GM12878 (cell line): Measurements from ENCODE around the gene WDHD1. TPM values are rescaled to one million over a fixed set of nuclear protein-coding genes. Genes with fewer than 3 reads are reported as not detected.

Source experiments
- ATAC-seq: fragments of 200-7000 bp; cut with Tn5 transposase; 3 replicates; pipeline ENCODE4 v1.9.1; 2020; ENCODE audit warnings: mild to moderate bottlenecking, moderate library complexity
- BruUV-seq: library from RNA; stranded (reverse); fragments of 400-500 nt; replicated peaks from 2 replicates; lab custom pipeline; 2021; lab: Mats Ljungman, UMichigan
- CTCF ChIA-PET: fragments of 300-600 bp; sonication (Branson Sonifier 250); formaldehyde crosslinking; extraction: SDS; loops from one replicate; lab custom pipeline; 2021; ENCODE audit warnings: inconsistent platforms; lab: Yijun Ruan, JAX
- POLR2A ChIA-PET: fragments of 350-600 bp; formaldehyde crosslinking; extraction: SDS; loops from one replicate; lab custom pipeline; 2021; ENCODE audit warnings: inconsistent platforms; lab: Charles Lee
- RAD21 ChIA-PET: fragments of 300-600 bp; sonication (Branson Sonifier 250); formaldehyde crosslinking; loops from one replicate; lab custom pipeline; 2023; ENCODE audit warnings: antibody characterized with exemption; ENCODE audit not compliant: unreplicated experiment; lab: Charles Lee
- SMC1A ChIA-PET: fragments of 300-600 bp; sonication (Branson Sonifier 250); formaldehyde crosslinking; loops from one replicate; lab custom pipeline; 2023; ENCODE audit not compliant: unreplicated experiment, uncharacterized antibody; lab: Charles Lee
- DNase-seq: peaks from one replicate; pipeline ENCODE4 v3.0.0-alpha.2; 2011; ENCODE audit warnings: low read depth, low spot score
- FAIRE-seq: peaks from 3 replicates; lab custom pipeline; 2011; peaks lifted over from hg19 to GRCh38; lab: Jason Lieb, UNC
- H2AFZ ChIP-seq: 2 replicates; pipeline ENCODE4 v1.6.0; 2011; ENCODE audit warnings: low read depth, low read length, control low read depth; ENCODE audit not compliant: control insufficient read depth
- H3K27ac ChIP-seq: 2 replicates; pipeline ENCODE4 v1.5.1; 2011; ENCODE audit warnings: control low read depth; ENCODE audit not compliant: control insufficient read depth, insufficient read depth
- H3K27me3 ChIP-seq, 2 experiments: replicated peaks in 1 of 2; 2 replicates each; pipeline versions ENCODE4 v1.6.0 to v1.6.1; 2011; ENCODE audit warnings: low read length in 1 of 2; ENCODE audit not compliant: control insufficient read depth in 2 of 2, insufficient read depth in 2 of 2
- H3K36me3 ChIP-seq, 2 experiments: 2 replicates each; pipeline ENCODE4 v1.5.1; 2011; ENCODE audit warnings: low read length in 1 of 2; ENCODE audit not compliant: control insufficient read depth in 2 of 2, insufficient read depth in 2 of 2
- H3K4me1 ChIP-seq: 2 replicates; pipeline ENCODE4 v1.6.1; 2011; ENCODE audit warnings: mild to moderate bottlenecking, low read length, moderate library complexity, mixed read lengths; ENCODE audit not compliant: control insufficient read depth, insufficient read depth
- H3K4me2 ChIP-seq: 2 replicates; pipeline ENCODE4 v1.6.0; 2011; ENCODE audit warnings: control low read depth; ENCODE audit not compliant: control insufficient read depth, insufficient read depth
- H3K4me3 ChIP-seq: fragments of 200-600 bp; sonication (generic); 2 replicates; pipeline ENCODE4 v1.5.1; 2016
- H3K79me2 ChIP-seq: 2 replicates; pipeline ENCODE4 v1.6.0; 2011; ENCODE audit warnings: low read length; ENCODE audit not compliant: control insufficient read depth, insufficient read depth
- H3K9ac ChIP-seq: 2 replicates; pipeline ENCODE4 v1.8.0; 2011; ENCODE audit warnings: low read length, control low read depth, mixed read lengths; ENCODE audit not compliant: control insufficient read depth, insufficient read depth
- H3K9me3 ChIP-seq: replicated peaks from 3 replicates; pipeline ENCODE4 v1.5.1; 2011; ENCODE audit warnings: mild to moderate bottlenecking, low read length; ENCODE audit not compliant: control insufficient read depth, insufficient read depth
- H4K20me1 ChIP-seq: 2 replicates; pipeline ENCODE4 v1.6.0; 2011; ENCODE audit not compliant: control insufficient read depth, insufficient read depth
- CTCF ChIP-seq, 3 experiments: IDR thresholded peaks in 2 of 3; conservative IDR thresholded peaks in 1 of 3; 2 replicates each; pipeline ENCODE4 v1.5.1; 2011; ENCODE audit warnings: low read depth in 3 of 3, low read length in 3 of 3, mild to moderate bottlenecking in 3 of 3, control low read depth in 2 of 3, moderate library complexity in 2 of 3, inconsistent platforms in 1 of 3, mixed read lengths in 1 of 3; ENCODE audit not compliant: control insufficient read depth in 2 of 3, insufficient read depth in 1 of 3; ENCODE audit errors: extremely low read depth in 1 of 3
- FOS ChIP-seq: IDR thresholded peaks from 3 replicates; pipeline ENCODE4 v1.6.1; 2011; ENCODE audit warnings: borderline replicate concordance; ENCODE audit not compliant: insufficient read length; ENCODE audit errors: extremely low read depth
- GATAD2B ChIP-seq: fragments of 450-650 bp; conservative IDR thresholded peaks from 2 replicates; pipeline ENCODE4 v1.6.1; 2017; ENCODE audit warnings: low read depth, mild to moderate bottlenecking, moderate library complexity
- HSF1 ChIP-seq: fragments of 150-350 bp; IDR thresholded peaks from 2 replicates; pipeline ENCODE4 v1.6.1; 2014; ENCODE audit warnings: mild to moderate bottlenecking, low read depth, low read length
- IRF4 ChIP-seq: IDR thresholded peaks from 2 replicates; pipeline ENCODE4 v1.6.1; 2011; ENCODE audit warnings: low read depth, low read length
- KAT2A ChIP-seq: conservative IDR thresholded peaks from 2 replicates; pipeline ENCODE4 v1.6.1; 2011; ENCODE audit warnings: low read depth, low read length; ENCODE audit not compliant: control insufficient read depth
- PML ChIP-seq: IDR thresholded peaks from 2 replicates; pipeline ENCODE4 v1.6.1; 2012; ENCODE audit warnings: low read length, inconsistent platforms
- SIX5 ChIP-seq: IDR thresholded peaks from 2 replicates; pipeline ENCODE4 v1.6.1; 2011; ENCODE audit warnings: mild to moderate bottlenecking, low read depth, low read length, moderate library complexity; ENCODE audit not compliant: severe bottlenecking
- SUZ12 ChIP-seq: fragments of 200-600 bp; sonication (generic); IDR thresholded peaks from one replicate; pipeline ENCODE4 v1.6.1; 2018; ENCODE audit warnings: antibody characterized with exemption, mild to moderate bottlenecking; ENCODE audit not compliant: unreplicated experiment
- TARDBP ChIP-seq: IDR thresholded peaks from 2 replicates; pipeline ENCODE4 v1.6.1; 2016; ENCODE audit warnings: borderline replicate concordance
- TCF3 ChIP-seq: IDR thresholded peaks from 2 replicates; pipeline ENCODE4 v1.6.1; 2012; ENCODE audit warnings: low read depth, mild to moderate bottlenecking, low read length, borderline replicate concordance; ENCODE audit not compliant: insufficient read depth
- TCF7 ChIP-seq: IDR thresholded peaks from 2 replicates; pipeline ENCODE4 v1.6.1; 2014; ENCODE audit warnings: antibody characterized with exemption, borderline replicate concordance
- WRNIP1 ChIP-seq: IDR thresholded peaks from 2 replicates; pipeline ENCODE4 v1.6.1; 2011; ENCODE audit warnings: low read depth, low read length, improper control_type of control experiment, borderline replicate concordance
- ZNF274 ChIP-seq: IDR thresholded peaks from one replicate; pipeline ENCODE4 v1.8.0; 2011; ENCODE audit not compliant: insufficient read length, insufficient read depth
- ZNF687 ChIP-seq: fragments of 450-650 bp; IDR thresholded peaks from 2 replicates; pipeline ENCODE4 v1.6.1; 2017; ENCODE audit warnings: mild to moderate bottlenecking, moderate library complexity
- WGBS: methylation state at CpG from one replicate; pipeline ENCODE4 v1.1.6; 2016; ENCODE audit warnings: low lambda C conversion rate; ENCODE audit not compliant: insufficient replicate concordance, insufficient coverage; ENCODE audit errors: missing lambda C conversion rate; 5-methylcytosine and 5-hydroxymethylcytosine counted together
- in situ Hi-C: fragments of 300-500 bp; cut with MboI; formaldehyde crosslinking; loops from 9 replicates; pipeline ENCODE4 v1.14.3; 2018; ENCODE audit warnings: mixed read lengths
- intact Hi-C: fragments of 100-400 bp; cut with micrococcal nuclease; formaldehyde crosslinking; loops from one replicate; pipeline ENCODE4 v1.14.2; 2022; ENCODE audit not compliant: unreplicated experiment
- polyA plus RNA-seq, 11 experiments: library from polyadenylated mRNA; depleted of rRNA in 4 of 11; unstranded in 6 of 11; stranded (reverse) in 5 of 11; fragments of >200 nt; fragmentation: Nextera tagmentation in 4 of 11; fragmentation: Illumina TruSeq in 1 of 11; extraction: Ambion mirVana in 4 of 11; extraction: Trizol in 1 of 11; gene quantifications; 1 replicate in 1 of 11; 2 replicates in 10 of 11; pipeline versions ENCODE4 v1.2.1 to v1.2.3, GENCODE V29; 2011 to 2016; ENCODE audit warnings: inconsistent platforms in 2 of 11, missing spikeins in 2 of 11, low read depth in 1 of 11
- total RNA-seq, 4 experiments: library from RNA; depleted of rRNA in 3 of 4; stranded (reverse); fragments of >200 nt in 3 of 4; fragmentation: Illumina TruSeq in 1 of 4; extraction: Trizol in 1 of 4; gene quantifications; 2 replicates each; pipeline versions ENCODE4 v1.2.1 to v1.2.3, GENCODE V29; 2013 to 2021

WDHD1 gene
- total and polyA plus RNA-seq, 10 of the 15 experiments (the other 5 are each of a cell fraction or from before 2014, with no cell fraction given), result 11.3 to 50.5 (median 32.6) TPM

- no peak overlapping the region for H3K9ac ChIP-seq
- 98% methylated on average over 2 of the region's 2 CpGs for WGBS
- BruUV-seq, result no TSS peak
- H4K20me1 ChIP-seq, result no peaks in the 10 kb centered on the region
- FAIRE-seq (no peak), ATAC-seq (no peak), DNase-seq (no peak)
- RAD21 ChIA-PET, result no interaction called here
- no peak overlapping the region for H3K4me3 ChIP-seq
- in situ Hi-C loops, result no loop called here
- no peak overlapping the region for H3K27ac ChIP-seq
- H3K27me3 ChIP-seq, result no peaks in the 10 kb centered on the region
- SMC1A ChIA-PET, result interaction anchor here (1.1 to 1.6 kb wide), 2 partner anchors 18 to 23 kb away, joined by 3 read pairs; no protein-coding TSS in a partner anchor
- peaks cover 25% of the 10 kb centered on the region for H3K79me2 ChIP-seq
- POLR2A ChIA-PET, result interaction anchor here (0.9 kb wide), 1 partner anchor 22 kb away, joined by 4 read pairs; the partner anchor contains the start of genes SOCS4 and WDHD1
- no peak overlapping the region for H3K4me2 ChIP-seq
- H2AFZ ChIP-seq, result no peak overlapping the region
- no peaks in the 10 kb centered on the region for H3K9me3 ChIP-seq
- H3K4me1 ChIP-seq, result peaks cover 4% of the 10 kb centered on the region; the same call in 1 of the 2 replicates
- H3K36me3 ChIP-seq, result no peaks in the 10 kb centered on the region; a peak in 1 of 4 replicates
- intact Hi-C loops, result no loop called here
- CTCF ChIA-PET, result interaction anchor here (1.1 to 2.0 kb wide), 2 partner anchors 23 to 39 kb away, joined by 3 to 4 read pairs; no protein-coding TSS in a partner anchor
- TF ChIP-seq ZNF274 (no peak), ZNF687 (no peak), FOS (no peak), WRNIP1 (no peak), HSF1 (no peak), GATAD2B (no peak), IRF4 (no peak), CTCF (IDR thresholded peaks at IDR 0.05 in 2 of 3, conservative IDR thresholded peaks at IDR 0.05 in 1 of 3; ENCODE audit: control insufficient read depth in 2 of 3, extremely low read depth in 1 of 3, insufficient read depth in 1 of 3, low read depth in 3 of 3, low read length in 3 of 3) (no peak), TARDBP (no peak), PML (no peak), TCF3 (no peak), KAT2A (no peak), SUZ12 (no peak), TCF7 (no peak), SIX5 (no peak)
These were observed 22.1 kb upstream of the WDHD1 start for GRCh38 chr14:55048900-55049436.
